AG04450 (cell line): ENCODE data around the gene CCDC57. TPM values are rescaled to one million over a fixed set of nuclear protein-coding genes. Genes with fewer than 3 reads are reported as not detected.

Experiments used
- CTCF ChIA-PET: fragments of 300-600, 350-600 bp; formaldehyde crosslinking; extraction: SDS; loops from one replicate; lab custom pipeline; 2022; ENCODE audit warnings: antibody characterized with exemption, inconsistent platforms; lab: Charles Lee
- POLR2A ChIA-PET: fragments of 350-600 bp; formaldehyde crosslinking; extraction: SDS; loops from one replicate; lab custom pipeline; 2021; ENCODE audit warnings: antibody characterized with exemption, inconsistent platforms; lab: Yijun Ruan, JAX
- DNase-seq: peaks from one replicate; pipeline ENCODE4 v3.0.0-alpha.2; 2011; ENCODE audit warnings: low read depth, low spot score
- H3K27ac ChIP-seq: one replicate; pipeline ENCODE4 v1.5.1; 2012; ENCODE audit warnings: low read depth, low read length, control low read depth
- H3K27me3 ChIP-seq: one replicate; pipeline ENCODE4 v1.6.0; 2012; ENCODE audit warnings: low read length; ENCODE audit not compliant: control insufficient read depth, insufficient read depth
- H3K4me3 ChIP-seq: 2 replicates; pipeline ENCODE4 v1.5.1; 2011; ENCODE audit warnings: mild to moderate bottlenecking, low read depth, low read length, control low read depth
- H3K9me3 ChIP-seq: 2 replicates; pipeline ENCODE4 v1.5.1; 2012; ENCODE audit warnings: low read length; ENCODE audit not compliant: control insufficient read depth, insufficient read depth
- CTCF ChIP-seq: IDR thresholded peaks from 2 replicates; pipeline ENCODE4 v1.5.1; 2011; ENCODE audit warnings: low read depth, low read length, control low read depth, inconsistent platforms
- polyA plus RNA-seq: library from polyadenylated mRNA; depleted of rRNA; stranded (reverse); fragments of >200 nt; gene quantifications from 2 replicates; pipeline ENCODE4 v1.2.3, GENCODE V29; 2011

The CCDC57 gene
- polyA plus RNA-seq, 1 experiment, result 11.1 TPM

GRCh38 chr17:82083009-82083408, 129.6 kb downstream of the CCDC57 start:
- no peak for TF ChIP-seq CTCF
- CTCF ChIA-PET, result interaction anchor here (0.6 kb wide), 1 partner anchor 10 kb away, joined by 3 read pairs; no protein-coding TSS in a partner anchor
- Histone ChIP-seq H3K9me3 (no peaks in the 10 kb centered on the region; the same call in 1 of the 2 replicates), H3K27me3 (no peaks in the 10 kb centered on the region), H3K4me3 (no peak overlapping the region), H3K27ac (no peak overlapping the region)
- DNase-seq, result no peak
- POLR2A ChIA-PET, result interaction anchor here (1.0 kb wide), 1 partner anchor 18 kb away, joined by 3 read pairs; the partner anchor contains the start of gene DUS1L

- ChIA-PET POLR2A (interaction anchor here (1.0 kb wide), 1 partner anchor 17 kb away, joined by 3 read pairs; the partner anchor contains the start of gene DUS1L), CTCF (no interaction called here)
- Histone ChIP-seq H3K4me3 (no peak overlapping the region), H3K27me3 (no peaks in the 10 kb centered on the region), H3K9me3 (no peaks in the 10 kb centered on the region; the same call in 1 of the 2 replicates), H3K27ac (no peak overlapping the region)
- no peak for DNase-seq
- no peak for TF ChIP-seq CTCF
Measured at GRCh38 chr17:82082456-82082855, 130.2 kb downstream of the CCDC57 start.

GRCh38 chr17:82081966-82082365, 130.7 kb downstream of the CCDC57 start:
- DNase-seq, result no peak
- ChIA-PET CTCF (no interaction called here), POLR2A (interaction anchor here (0.6 to 1.0 kb wide), 3 partner anchors 10 to 50 kb away, joined by 3 read pairs; partner anchors contain the start of genes DUS1L and RAC3)
- no peak for TF ChIP-seq CTCF
- Histone ChIP-seq H3K27ac (no peak overlapping the region), H3K4me3 (no peak overlapping the region), H3K9me3 (no peaks in the 10 kb centered on the region; the same call in 1 of the 2 replicates), H3K27me3 (no peaks in the 10 kb centered on the region)

DNA sequence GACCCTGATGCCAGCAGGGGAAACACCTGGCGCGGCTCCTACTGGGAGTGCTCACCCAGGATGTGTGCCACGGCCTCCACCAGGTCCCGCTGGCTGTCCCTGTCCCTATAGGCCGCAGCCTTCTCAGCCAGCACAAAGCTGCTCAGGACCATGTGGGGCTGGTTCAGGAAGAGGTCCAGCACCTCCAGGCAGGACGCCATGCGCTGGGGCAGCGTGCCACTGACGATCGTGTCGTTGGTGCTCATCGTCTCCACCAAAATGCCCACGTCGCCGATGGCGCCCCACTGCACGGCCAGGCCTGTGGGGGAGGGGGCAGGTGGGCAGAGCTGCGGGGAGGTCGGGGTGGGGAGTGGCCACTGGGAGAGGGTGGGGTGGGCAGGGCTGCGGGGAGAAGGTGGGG, 131.1 kb downstream of the CCDC57 start:
- TF ChIP-seq CTCF, result no peak
- no peak for DNase-seq
- Histone ChIP-seq H3K4me3 (no peak overlapping the region), H3K27ac (no peak overlapping the region), H3K27me3 (no peaks in the 10 kb centered on the region), H3K9me3 (no peaks in the 10 kb centered on the region; the same call in 1 of the 2 replicates)
- ChIA-PET POLR2A (interaction anchor here (0.6 to 1.0 kb wide), 2 partner anchors 11 to 50 kb away, joined by 3 read pairs; partner anchors contain the start of gene RAC3), CTCF (no interaction called here)

- no peak overlapping the region for H3K27ac ChIP-seq
- no peak for TF ChIP-seq CTCF
- no peaks in the 10 kb centered on the region; the same call in 1 of the 2 replicates for H3K9me3 ChIP-seq
- ChIA-PET POLR2A (interaction anchor here (1.0 kb wide), 1 partner anchor 49 kb away, joined by 3 read pairs; the partner anchor contains the start of gene RAC3), CTCF (no interaction called here)
- H3K27me3 ChIP-seq, result no peaks in the 10 kb centered on the region
- H3K4me3 ChIP-seq, result no peak overlapping the region
- DNase-seq, result no peak
Measured at GRCh38 chr17:82080789-82081464, 131.7 kb downstream of the CCDC57 start.
